AG04450 (cell line): ENCODE measurements around the gene LIMK1. TPM values are rescaled to one million over a fixed set of nuclear protein-coding genes. Genes with fewer than 3 reads are reported as not detected.

Source experiments
- CTCF ChIA-PET: fragments of 300-600, 350-600 bp; formaldehyde crosslinking; extraction: SDS; loops from one replicate; lab custom pipeline; 2022; ENCODE audit warnings: antibody characterized with exemption, inconsistent platforms; lab: Charles Lee
- POLR2A ChIA-PET: fragments of 350-600 bp; formaldehyde crosslinking; extraction: SDS; loops from one replicate; lab custom pipeline; 2021; ENCODE audit warnings: antibody characterized with exemption, inconsistent platforms; lab: Yijun Ruan, JAX
- DNase-seq: peaks from one replicate; pipeline ENCODE4 v3.0.0-alpha.2; 2011; ENCODE audit warnings: low read depth, low spot score
- H3K27ac ChIP-seq: one replicate; pipeline ENCODE4 v1.5.1; 2012; ENCODE audit warnings: low read depth, low read length, control low read depth
- H3K27me3 ChIP-seq: one replicate; pipeline ENCODE4 v1.6.0; 2012; ENCODE audit warnings: low read length; ENCODE audit not compliant: control insufficient read depth, insufficient read depth
- H3K4me3 ChIP-seq: 2 replicates; pipeline ENCODE4 v1.5.1; 2011; ENCODE audit warnings: mild to moderate bottlenecking, low read depth, low read length, control low read depth
- H3K9me3 ChIP-seq: 2 replicates; pipeline ENCODE4 v1.5.1; 2012; ENCODE audit warnings: low read length; ENCODE audit not compliant: control insufficient read depth, insufficient read depth
- CTCF ChIP-seq: IDR thresholded peaks from 2 replicates; pipeline ENCODE4 v1.5.1; 2011; ENCODE audit warnings: low read depth, low read length, control low read depth, inconsistent platforms
- polyA minus RNA-seq: library from RNA; depleted of rRNA, polyadenylated mRNA; stranded (reverse); fragments of >200 nt; gene quantifications from 2 replicates; pipeline ENCODE4 v1.2.3, GENCODE V29; 2011; rRNA and poly(A)+ RNA removed
- polyA plus RNA-seq: library from polyadenylated mRNA; depleted of rRNA; stranded (reverse); fragments of >200 nt; gene quantifications from 2 replicates; pipeline ENCODE4 v1.2.3, GENCODE V29; 2011; rRNA removed

The LIMK1 gene
- polyA plus RNA-seq (33.0 and 52.8 TPM in 2 replicates), polyA minus RNA-seq (62.0 and 83.4 TPM in 2 replicates)

- no peaks in the 10 kb centered on the region; the same call in 1 of the 2 replicates for H3K9me3 ChIP-seq
- TF ChIP-seq CTCF: no peak
- peak within 1 kb of the TSS; percentile 69 for H3K4me3 ChIP-seq
- CTCF ChIA-PET: interaction anchor here (0.7 to 1.2 kb wide), 2 partner anchors 11 to 15 kb away, joined by 3 to 4 read pairs; no protein-coding TSS in a partner anchor
- DNase-seq: peak; percentile 42
- POLR2A ChIA-PET: interaction anchor here (0.5 to 1.6 kb wide), 9 partner anchors 10 to 225 kb away, joined by 3 to 10 read pairs (median 4); no protein-coding TSS in a partner anchor
- peak within 1 kb of the TSS; percentile 73 for H3K27ac ChIP-seq
- no peaks in the 10 kb centered on the region for H3K27me3 ChIP-seq
Measured at GRCh38 chr7:74083117-74083876, at the start of gene LIMK1. Gene LIMK1 (plus strand): TSS chr7:74083804. CDS start chr7:74083991, 187 bp downstream.

GRCh38 chr7:74037609-74038008 lies 46.0 kb upstream of the LIMK1 start:
- H3K9me3 ChIP-seq: no peaks in the 10 kb centered on the region; the same call in 1 of the 2 replicates
- no peak for TF ChIP-seq CTCF
- H3K4me3 ChIP-seq: no peak overlapping the region
- H3K27ac ChIP-seq: no peak overlapping the region
- ChIA-PET POLR2A (no interaction called here), CTCF (interaction anchor here (0.7 to 1.6 kb wide), 2 partner anchors 11 to 30 kb away, joined by 4 to 10 read pairs; no protein-coding TSS in a partner anchor)
- DNase-seq: no peak
- no peaks in the 10 kb centered on the region for H3K27me3 ChIP-seq

- Histone ChIP-seq H3K27me3 (no peaks in the 10 kb centered on the region), H3K27ac (no peak overlapping the region), H3K9me3 (no peaks in the 10 kb centered on the region; the same call in 1 of the 2 replicates), H3K4me3 (no peak overlapping the region)
- DNase-seq: no peak
- CTCF ChIA-PET: interaction anchor here (0.6 to 1.6 kb wide), 2 partner anchors 12 to 160 kb away, joined by 4 to 10 read pairs; no protein-coding TSS in a partner anchor
- no peak for TF ChIP-seq CTCF
- POLR2A ChIA-PET: interaction anchor here (0.6 kb wide), 1 partner anchor 234 kb away, joined by 4 read pairs; no protein-coding TSS in a partner anchor
Measured at GRCh38 chr7:74038194-74038961, 45.2 kb upstream of the LIMK1 start.

- POLR2A ChIA-PET: no interaction called here
Measured at GRCh38 chr7:74039337-74039736, 44.3 kb upstream of the LIMK1 start.

More at GRCh38 chr7:74039337-74039736, 44.3 kb upstream of the LIMK1 start:
- Histone ChIP-seq H3K4me3 (no peak overlapping the region), H3K9me3 (no peaks in the 10 kb centered on the region), H3K27me3 (no peaks in the 10 kb centered on the region), H3K27ac (no peak overlapping the region)
- no peak for TF ChIP-seq CTCF
- CTCF ChIA-PET: interaction anchor here (1.6 kb wide), 1 partner anchor 13 kb away, joined by 8 read pairs; no protein-coding TSS in a partner anchor
- DNase-seq: no peak
